HG03139 (cell line): ENCODE results near the gene KLHDC4.
"Not testable (repeated sequence)": the region's sequence is repeated elsewhere in the genome, so short reads cannot be mapped to it uniquely, and the experiment has no call there.

Experiments used
- ATAC-seq: cut with Tn5 transposase; IDR thresholded peaks from one replicate; pipeline ENCODE4 v1.9.1; 2021; ENCODE audit not compliant: unreplicated experiment

KLHDC4 gene

DNA sequence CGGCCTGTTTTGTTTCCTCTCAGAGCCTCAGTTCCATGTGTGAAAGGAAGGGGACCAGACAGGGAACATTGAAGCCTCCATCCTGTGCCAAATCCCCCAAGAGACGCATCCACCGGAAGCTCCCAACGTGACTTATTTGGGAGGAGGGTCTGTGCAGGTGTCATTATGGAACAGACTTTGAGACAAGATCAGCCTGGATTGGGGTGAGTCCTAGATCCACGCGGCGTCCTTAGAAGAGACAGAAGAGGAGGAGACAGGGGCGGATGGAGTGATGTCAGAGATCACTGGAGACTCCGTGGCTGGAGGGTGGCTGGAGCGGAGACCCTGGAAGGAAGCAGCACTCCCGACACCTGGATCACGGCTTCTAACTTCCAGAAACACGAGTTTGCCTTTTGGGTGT lies 80.0 kb downstream of the KLHDC4 start:
- no peak for ATAC-seq

DNA sequence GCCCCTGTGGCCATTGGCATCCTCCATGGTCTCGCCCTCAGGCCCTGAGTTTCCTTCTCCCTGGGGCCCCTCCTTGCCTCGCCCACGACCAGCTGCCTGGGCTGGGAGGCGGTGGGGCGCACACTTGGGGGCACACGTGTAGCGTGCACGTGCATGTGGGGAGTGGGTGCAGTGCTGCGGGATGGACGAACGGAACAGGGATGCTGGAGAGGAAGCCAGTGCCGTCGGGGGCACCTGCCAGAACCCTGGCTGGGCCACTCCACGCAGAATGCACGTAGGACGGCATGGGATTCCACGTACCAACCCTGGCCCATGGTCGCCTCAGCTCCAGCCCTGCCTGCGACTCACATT lies 80.4 kb downstream of the KLHDC4 start:
- no peak for ATAC-seq

DNA sequence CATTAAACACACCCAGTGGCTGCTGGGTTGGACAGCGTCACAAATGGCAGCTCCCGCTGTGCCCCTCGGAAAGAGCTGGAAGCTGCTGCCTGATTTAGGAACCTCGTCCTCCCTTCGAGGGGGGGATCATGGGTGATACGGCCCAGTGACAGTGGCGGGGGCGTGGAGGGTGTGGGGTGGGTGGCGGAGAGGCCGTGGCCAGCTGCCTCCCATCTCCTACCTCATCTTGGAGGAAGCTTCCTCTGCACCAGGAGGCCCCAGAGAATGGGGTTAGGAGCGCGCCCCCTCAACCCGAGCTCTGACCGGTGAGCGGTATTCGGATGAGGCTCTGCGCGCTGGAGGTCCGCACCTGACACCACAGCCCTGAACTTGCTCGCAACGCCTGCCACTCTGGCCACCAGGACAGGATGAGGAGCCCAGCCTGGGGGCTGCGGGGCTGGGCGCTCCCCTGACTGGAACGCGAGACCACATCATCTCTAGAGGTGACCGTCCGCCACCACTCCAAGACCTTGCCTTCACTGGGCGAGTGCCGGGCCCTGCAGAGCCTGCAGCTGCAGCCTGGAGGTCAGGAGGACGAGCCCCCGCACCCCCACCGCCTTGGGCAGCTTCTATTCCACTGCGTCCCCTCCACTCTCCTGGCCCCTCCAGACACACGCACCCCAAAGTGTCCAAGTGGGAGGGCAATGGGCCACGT lies 80.9 kb downstream of the KLHDC4 start:
- ATAC-seq = no peak

DNA sequence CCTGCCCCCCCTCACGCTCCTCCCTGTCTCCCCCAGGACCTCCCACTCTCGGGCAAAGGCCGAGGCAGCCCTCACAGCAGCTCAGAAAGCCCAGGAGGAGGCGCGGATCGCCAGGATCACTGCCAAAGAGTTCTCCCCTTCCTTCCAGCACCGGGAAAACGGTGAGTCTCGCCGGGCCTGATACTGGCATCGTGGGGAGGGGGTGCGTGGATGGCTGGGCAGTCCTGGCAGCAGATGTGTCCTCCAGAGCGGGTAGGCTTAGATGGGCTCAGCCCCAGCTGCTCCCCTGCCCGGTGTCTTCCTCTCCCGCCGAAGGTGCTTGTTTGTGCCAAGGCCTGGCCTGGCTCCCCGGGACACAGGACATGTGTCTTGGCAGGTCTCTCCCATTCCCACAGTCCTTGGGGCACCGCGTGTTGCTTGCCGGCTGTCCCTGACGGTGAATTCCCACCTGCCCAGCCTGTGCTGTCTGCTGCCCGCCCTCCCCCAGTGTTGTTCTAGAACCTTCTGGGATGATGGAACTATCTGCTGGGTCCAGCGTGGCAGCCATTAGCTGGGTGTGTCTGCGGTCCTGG lies 81.6 kb downstream of the KLHDC4 start:
- ATAC-seq = no peak

DNA sequence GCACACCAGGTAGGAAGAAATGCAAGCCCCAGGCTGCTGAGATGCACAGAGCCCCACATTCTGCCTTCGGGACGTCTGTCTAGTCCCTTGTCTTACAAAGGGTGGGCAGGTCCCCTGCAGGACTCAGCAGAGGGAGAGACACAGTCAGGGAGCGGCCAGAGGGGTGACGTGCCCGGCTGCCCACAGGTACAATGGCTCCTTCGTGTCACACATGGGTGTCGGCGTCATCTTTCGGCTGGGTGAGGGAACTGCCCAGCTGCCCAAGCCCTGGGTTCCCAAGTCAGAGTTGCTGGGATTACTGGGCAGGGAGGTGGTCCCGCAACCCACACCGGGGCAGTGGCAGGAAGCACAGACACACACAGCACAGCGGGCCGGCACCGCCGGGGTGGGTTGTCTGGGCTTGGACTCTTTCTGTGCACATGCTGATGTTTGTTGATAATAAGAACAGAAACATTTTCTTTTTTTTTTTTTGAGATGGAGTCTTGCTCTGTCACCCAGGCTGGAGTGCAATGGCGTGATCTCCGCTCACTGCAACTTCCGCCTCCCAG lies 82.9 kb downstream of the KLHDC4 start:
- no peak for ATAC-seq

DNA sequence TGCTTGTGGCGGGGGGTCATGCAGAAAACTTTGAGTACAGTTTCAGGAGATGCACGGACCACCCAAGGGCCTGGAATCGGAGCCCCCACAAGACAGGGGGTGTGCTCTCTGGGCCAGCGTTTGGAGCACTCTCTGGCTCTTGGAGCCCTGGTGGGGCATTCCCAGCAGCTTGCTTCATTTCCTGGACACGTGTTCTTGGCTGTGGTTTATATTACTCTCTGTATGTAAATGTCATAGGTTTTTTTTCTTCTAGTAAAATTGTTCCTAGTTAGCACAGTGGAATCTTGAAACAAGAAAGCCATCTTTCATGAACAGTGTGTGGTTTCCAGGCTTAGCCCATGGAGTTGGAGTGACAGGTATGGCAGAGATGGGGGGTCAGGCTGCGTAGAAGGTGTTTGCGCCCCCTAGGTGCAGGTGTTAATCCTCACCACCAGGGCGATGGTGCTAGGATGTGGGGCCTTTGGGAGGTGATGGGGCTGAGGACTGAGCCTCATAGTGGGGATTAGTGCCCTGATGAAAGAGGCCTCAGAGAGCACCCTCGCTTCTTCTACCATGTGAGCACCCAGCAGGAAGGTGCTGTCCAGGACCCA lies 83.7 kb downstream of the KLHDC4 start:
- ATAC-seq = no peak

DNA sequence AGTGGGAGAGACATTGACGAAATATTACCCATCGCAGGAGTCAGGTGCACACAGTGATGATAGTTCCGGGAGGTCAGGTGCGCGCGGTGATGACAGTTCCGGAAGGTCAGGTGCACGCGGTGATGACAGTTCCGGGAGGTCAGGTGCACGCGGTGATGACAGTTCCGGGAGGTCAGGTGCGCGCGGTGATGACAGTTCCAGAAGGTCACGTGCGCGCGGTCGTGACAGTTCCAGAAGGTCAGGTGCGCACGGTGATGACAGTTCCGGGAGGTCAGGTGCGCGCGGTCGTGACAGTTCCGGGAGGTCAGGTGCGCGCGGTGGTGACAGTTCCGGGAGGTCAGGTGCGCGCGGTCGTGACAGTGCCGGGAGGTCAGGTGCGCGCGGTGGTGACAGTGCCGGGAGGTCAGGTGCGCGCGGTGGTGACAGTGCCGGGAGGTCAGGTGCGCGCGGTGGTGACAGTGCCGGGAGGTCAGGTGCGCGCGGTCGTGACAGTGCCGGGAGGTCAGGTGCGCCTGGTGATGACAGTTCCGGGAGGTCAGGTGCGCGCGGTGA lies 84.7 kb downstream of the KLHDC4 start:
- not testable (repeated sequence) for ATAC-seq

DNA sequence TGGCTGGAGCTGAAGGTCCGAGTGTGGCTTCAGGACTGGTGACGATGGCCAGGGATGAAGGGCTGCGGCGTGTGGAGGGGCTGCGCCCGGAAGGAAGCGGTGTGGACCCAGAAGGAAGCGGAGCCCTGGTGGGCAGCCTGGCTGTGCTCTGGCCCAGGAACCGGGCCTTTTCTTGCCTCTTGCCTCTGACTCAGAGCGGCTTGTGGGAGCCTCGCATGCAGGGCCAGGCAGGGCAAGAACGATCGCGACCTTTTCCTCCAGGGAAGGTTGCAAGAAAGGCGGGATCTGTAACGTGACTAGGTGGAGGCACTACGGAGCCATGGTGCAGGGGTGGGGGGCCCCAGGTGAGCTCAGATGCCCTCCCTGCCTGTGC lies 85.5 kb downstream of the KLHDC4 start:
- no peak for ATAC-seq

DNA sequence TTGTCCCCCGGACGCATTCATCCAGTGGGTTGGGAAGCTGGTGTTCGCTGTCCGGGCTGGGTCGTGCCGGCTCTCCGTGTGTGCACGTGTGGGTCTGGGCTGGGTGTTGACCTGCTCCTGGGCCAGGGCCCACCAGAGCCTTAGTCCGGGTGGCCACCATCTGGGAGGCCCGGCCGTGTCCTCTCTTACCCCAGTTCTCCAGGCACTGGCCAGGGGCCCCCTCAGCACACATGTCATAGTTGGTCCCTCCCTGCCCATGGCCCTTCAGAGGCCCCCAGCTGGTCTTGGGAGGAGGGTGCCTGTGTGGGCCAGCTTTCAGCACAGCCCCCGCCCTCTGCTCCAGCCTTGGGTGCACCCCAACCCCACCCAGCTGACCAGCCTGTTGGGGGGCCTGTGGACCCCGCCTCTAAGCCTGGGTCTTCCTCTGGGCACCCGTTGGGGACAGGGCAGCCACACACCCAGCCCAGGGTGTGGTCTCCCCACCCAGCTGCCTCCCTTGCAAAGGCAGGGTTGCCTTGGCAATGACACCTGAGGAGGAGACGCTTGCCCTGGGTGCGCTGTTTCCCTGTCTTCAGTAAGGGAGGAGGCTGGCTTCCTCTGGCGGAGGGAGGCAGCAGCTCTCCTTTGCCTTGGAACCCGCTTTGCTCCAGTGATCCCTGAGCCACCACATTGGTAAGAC lies 86.1 kb downstream of the KLHDC4 start:
- no peak for ATAC-seq

DNA sequence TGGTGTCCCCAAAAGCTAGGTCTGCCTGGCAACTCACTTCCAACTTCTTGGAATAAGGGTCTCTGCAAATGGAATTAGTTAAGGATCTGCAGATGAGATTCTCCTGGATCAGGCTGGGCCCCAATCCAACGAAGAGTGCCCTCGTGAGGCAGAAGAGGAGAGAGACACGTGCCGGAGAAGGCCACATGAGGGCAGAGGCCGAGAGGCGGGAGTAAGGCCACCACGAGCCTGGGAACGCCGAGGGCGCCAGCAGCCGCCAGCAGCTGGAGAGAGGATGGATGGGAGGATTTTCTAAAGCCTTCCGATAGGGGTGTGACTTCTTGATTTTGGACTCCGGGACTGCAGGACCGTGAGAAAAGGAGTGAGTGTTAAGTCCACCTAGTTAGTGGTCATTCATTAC lies 87.2 kb downstream of the KLHDC4 start:
- ATAC-seq = no peak

DNA sequence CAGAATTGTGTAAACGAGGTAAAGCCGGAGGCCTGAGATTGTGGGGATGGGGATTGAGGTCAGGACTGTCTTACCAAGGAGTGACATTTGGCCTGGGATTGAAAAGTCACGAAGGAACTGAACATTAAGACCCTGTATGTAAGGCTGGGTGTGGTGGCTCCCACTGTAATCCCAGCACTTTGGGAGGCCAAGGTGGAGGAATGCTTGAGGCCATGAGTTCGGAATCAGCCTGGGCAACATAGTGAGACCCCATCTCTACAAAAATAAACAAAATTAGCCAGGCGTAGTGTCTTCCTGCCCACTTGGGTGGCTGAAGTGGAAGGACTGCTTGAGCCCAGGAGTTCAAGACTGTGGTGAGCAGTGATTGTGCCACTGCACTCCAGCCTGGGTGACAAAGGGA lies 88.0 kb downstream of the KLHDC4 start:
- no peak for ATAC-seq

DNA sequence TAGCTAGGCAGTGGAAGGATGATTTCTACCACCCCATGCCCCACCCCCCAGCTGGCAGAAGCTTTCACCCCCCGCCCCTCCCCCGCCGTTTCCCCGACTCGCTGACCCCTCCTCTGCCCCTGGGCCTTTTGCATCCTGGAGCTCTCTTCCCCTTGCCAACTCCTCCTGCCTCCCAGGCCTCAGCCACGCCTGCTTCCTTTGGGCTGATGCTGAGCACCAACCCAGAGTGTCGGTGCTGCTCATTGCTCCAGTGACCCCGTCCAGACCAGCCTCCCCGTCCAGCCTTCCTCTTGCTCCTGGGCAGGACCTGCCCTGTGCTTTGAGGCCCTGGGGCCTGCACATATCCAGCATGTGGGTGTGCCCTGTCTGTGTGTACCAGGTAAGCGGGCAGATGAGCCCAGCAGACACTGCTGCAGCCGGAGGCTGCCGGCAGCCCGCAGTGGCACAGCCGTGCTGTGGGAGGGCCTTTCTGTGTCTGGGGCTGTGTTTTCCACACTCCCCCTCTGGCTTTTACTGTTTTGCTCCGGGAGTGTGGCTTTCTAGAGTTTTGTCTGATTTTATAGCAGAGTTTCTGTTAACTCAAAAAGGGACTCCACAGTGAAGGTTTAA lies 90.6 kb downstream of the KLHDC4 start:
- ATAC-seq = no peak

DNA sequence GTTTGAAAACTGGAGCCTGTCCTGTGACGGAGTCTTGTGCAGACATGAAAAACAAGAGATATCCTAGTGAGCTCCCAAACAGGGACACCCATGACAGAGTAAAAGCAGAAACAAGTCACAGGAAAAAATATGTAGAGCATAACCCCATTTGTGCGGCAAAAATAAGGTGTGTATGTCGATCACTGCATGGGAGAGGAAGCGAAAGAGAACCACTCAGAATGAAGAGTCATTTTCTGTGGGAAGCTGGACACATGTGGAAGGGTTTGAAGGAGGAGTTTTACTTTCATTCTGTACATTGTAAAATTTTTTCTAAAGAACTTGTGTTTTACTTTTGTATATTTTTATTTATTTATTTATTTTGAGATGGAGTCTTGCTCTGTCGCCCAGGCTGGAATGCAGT lies 91.4 kb downstream of the KLHDC4 start:
- ATAC-seq = no peak

DNA sequence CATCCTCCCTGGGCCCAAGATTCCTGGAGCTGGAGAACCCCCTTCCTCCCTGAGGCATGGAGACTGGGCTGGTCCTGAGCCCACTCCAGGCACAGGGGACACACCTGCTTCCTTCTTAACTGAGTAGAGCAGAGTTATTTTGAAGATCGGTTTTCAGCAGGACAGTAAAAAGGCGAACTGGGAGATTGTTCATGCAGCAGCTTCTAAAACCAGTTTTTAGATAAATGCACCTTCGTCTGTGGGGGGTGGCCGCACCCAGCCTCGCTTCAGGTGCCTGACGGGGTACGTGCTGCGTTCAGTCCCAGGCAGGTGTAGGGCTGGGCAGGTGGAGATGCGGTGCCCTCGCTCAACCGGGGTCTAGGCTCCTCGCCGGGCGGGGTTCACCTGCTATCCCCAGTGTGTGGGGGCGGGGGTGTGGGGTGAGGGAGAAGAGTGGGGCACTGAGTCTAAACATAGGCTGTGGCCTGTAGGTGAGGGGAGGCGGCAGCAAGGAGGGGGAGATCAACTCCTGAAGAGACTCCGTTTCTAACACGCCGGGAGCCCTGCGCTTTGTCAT lies 94.0 kb downstream of the KLHDC4 start:
- ATAC-seq = no peak

DNA sequence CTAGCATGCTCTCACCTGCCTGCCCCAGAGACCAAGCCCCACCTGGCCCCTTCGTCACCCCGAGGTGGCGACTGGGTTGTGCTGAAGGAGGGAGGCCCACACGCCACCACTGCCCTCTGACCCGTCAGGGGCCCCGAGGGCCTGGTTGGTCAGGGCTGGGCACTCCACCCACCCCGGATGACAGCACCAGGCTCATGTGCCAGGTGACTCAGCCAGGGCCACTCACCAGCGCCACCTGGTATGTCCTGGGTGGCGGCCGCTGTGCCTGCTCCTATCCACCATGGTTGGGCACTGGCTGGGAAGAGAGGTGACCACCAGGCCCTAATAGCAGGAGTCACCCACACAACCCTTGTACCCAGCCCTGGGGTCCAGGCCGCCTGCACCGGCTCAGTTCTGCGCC lies 94.6 kb downstream of the KLHDC4 start:
- no peak for ATAC-seq

DNA sequence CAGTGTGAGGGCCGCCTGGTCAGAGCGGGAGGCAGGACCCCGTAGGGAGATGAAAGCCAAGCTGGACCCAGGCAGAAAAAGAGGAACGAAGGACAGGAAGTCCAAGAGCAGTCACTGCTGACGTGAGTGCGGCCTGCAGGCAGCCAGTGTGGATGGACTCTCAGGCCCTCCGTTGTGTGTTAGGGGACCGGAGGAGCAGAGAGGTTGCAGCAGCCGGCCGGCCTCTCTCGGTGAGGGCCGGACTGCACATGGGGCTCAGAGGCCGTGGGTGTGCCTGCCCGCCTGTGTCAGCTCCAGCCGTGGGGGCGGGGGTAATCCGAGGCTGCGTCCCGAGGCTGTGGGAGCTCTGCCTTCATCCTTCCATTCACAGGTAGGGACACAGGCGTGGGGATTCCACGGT lies 96.1 kb downstream of the KLHDC4 start:
- no peak for ATAC-seq

DNA sequence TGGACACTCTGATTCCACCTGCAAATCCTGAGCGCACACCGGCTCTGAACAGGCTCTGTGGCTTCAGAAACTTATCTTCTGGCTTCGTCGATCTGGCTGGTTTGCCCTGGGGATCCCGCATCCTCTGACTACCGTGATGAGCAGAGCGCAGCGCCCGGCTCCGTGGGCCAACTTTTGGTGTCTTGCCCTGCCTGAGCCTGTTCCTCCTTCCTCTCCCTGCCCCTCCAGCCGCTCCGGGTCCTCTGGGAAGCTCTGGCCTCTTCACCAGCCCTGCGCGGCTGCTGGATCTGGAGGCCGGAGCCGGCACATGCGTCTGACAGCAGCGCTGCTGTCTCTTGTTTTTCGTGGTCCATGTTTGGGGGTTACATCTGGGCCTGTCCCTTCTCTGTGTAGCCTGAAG lies 97.8 kb downstream of the KLHDC4 start:
- ATAC-seq = no peak

DNA sequence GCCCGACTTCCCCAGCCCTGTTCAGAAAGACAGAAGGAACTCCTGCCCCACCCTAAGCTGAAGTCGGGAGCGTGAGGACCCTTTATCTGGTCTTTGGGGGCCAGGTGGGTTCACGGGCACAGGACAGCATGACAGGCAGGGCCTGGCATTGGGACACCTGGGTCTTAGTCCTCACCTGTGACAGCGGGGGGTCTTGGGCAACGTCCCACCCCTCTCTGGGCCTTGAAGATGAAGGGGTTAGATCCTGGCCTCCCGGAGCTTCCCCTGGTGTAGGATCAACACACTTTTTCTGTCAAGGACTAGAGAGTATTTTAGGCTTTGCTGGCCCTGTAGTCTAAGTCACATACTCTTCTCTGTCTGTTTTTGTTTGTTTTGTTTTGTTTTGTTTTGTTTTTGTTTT lies 98.3 kb downstream of the KLHDC4 start:
- no peak for ATAC-seq

DNA sequence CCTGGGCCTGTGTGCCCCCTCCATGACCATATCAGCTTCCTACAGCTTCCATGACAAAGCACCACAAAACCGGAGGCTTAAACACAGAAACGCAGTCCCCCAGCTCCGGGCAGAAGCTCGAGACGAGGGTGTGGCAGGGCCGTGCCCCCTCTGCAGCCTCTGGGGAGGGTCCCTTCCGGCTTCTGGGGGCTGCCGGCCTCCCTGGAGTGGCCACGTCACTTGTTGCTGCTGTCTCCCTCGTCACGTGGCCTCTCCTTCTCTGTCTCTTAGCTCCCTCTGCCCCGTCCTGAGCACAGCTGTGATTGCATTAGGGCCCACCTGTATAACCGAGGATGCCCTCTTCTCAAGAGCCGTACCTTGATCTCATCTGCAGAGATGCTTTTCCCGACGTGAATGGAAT lies 98.9 kb downstream of the KLHDC4 start:
- ATAC-seq = no peak

DNA sequence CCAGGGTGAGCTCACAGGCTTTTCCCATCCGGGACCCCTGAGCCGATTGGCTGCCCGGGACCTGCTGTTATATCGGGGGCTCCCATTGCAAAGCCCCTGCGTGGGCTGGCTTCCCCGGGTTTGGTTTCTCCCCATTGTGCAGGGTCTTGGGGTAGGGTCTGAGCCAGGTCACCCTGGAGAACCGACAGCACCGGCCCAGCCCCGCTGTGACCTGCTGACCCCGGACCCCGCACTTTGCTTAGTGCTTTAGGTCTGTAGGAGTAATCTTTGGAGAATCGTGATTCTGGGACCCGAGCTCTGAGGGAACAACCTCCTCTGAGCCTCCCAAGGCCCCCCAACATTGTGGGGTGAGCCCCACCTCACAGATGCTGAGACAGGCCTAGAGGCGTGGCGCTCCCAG lies 100.6 kb downstream of the KLHDC4 start:
- ATAC-seq = no peak

DNA sequence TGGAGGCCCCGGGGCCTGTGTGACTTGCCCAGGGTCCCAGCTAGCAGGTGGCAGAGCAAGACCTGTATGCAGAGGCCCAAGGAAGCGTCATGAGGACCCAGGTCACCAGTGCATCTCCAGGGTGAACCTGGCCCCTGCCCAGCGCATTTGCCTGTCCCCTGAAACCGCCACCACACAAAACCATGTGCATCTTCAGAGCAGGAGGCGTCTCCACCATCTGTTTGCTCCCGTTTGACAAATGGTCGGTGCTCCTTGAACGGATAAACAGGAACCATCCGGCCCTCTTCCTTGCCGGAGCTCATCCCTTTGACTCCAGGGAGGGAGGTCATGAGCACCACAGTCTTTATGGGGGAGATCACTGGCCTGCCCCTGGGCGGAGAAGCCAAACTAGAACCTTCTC lies 101.0 kb downstream of the KLHDC4 start:
- ATAC-seq = no peak
